Panc1 (cell line): Measurements from ENCODE around the gene POFUT1.

ENCODE experiments used
- CTCF ChIP-seq: fragments of 450-650 bp; IDR thresholded peaks from 2 replicates; pipeline ENCODE4 v1.5.1; 2017; ENCODE audit warnings: mild to moderate bottlenecking
- REST ChIP-seq, 2 experiments: IDR thresholded peaks; 2 replicates each; pipeline ENCODE4 v1.6.1; 2011 to 2012; ENCODE audit warnings: low read depth in 2 of 2, control low read depth in 1 of 2, low read length in 1 of 2, mild to moderate bottlenecking in 1 of 2, moderate library complexity in 1 of 2; ENCODE audit not compliant: insufficient read depth in 1 of 2
- TCF7L2 ChIP-seq: IDR thresholded peaks from 2 replicates; pipeline ENCODE4 v1.6.1; 2011; ENCODE audit warnings: mild to moderate bottlenecking, low read depth, low read length, inconsistent platforms

- TF ChIP-seq CTCF: no peak
- no peak for TF ChIP-seq REST (IDR thresholded peaks at IDR 0.05; ENCODE audit: insufficient read depth in 1 of 2, low read depth in 2 of 2, low read length in 1 of 2)
- TF ChIP-seq TCF7L2: no peak
Observed at GRCh38 chr20:32230707-32231106, 23.0 kb downstream of the POFUT1 start.
